NCI-H1105 treated with DMSO at 0.1 percent for 48 hours (cell line): ENCODE data around the gene CD101.

Experiments
- DNase-seq: peaks from one replicate; lab custom pipeline; 2025; lab: John Stamatoyannopoulos, UW

CD101 gene

GRCh38 chr1:116986421-116987255, 14.9 kb upstream of the CD101 start:
- DNase-seq = no peak

- DNase-seq = no peak
Observed at GRCh38 chr1:116987256-116987555, 14.4 kb upstream of the CD101 start.

DNA sequence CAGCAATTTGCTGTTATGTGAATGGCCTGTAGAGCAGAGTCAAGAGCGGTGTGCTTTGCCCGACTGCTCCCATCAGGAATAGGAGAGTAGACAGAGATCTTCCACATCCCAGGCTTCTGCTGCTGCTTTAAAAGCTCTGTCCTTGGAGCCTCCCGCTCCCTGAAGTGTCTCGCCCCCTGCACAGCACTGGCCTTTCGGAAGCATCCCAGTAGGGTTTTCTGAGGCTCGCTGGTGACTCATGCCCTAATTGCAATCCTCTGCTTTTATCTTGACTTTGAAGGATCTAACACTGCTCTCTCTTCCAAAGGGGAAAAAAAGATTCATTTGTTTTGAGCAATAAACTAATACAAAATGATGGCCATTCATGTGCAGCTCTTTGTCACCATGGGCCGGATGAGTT, 13.3 kb upstream of the CD101 start:
- no peak for DNase-seq

- no peak for DNase-seq
Observed at GRCh38 chr1:116988908-116989307, 12.7 kb upstream of the CD101 start.

DNA sequence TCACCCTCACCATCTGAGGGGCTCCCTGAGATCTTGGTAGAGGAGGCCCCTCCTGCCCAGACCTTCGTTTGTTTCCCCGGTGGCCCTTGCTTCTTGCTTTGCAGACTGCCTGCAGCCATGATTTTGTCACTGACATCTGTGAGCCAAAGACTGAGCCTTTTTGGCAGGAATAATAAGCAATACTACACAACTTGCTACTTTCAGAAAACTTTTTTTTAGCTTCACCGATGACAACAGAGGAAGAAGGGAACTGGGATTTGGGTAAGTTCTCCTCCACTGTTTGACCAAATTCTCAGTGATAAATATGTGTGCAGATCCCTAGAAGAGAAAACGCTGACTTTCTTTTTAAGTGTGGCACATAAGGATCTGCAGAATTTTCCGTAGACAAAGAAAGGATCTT, 11.7 kb upstream of the CD101 start:
- no peak for DNase-seq

DNA sequence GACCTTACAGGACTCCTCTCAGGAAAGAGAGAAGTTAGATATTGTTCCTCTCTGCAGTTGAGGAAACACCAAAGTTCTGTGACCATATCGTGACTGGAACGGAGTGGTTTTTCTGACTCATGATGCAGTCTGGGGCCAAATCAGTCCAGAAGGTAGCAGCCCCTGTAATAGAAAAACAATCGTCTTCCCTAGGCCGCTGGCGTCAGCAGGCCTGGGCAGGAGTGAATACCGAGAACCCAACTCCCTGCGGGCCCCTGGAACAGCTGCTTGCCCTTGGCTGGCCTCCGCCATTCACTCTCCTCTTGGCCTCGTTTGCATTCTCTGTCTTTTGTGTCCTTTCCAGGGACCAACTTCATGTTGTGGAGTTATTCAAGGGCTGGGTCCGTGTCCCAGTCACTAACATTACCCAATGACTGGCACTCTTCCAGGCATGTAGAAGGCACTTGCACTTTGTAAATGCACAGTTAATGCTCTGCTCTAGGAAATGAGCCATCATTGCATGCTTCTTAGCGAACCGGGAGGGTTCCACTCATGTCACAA, 10.9 kb upstream of the CD101 start:
- DNase-seq = no peak

DNA sequence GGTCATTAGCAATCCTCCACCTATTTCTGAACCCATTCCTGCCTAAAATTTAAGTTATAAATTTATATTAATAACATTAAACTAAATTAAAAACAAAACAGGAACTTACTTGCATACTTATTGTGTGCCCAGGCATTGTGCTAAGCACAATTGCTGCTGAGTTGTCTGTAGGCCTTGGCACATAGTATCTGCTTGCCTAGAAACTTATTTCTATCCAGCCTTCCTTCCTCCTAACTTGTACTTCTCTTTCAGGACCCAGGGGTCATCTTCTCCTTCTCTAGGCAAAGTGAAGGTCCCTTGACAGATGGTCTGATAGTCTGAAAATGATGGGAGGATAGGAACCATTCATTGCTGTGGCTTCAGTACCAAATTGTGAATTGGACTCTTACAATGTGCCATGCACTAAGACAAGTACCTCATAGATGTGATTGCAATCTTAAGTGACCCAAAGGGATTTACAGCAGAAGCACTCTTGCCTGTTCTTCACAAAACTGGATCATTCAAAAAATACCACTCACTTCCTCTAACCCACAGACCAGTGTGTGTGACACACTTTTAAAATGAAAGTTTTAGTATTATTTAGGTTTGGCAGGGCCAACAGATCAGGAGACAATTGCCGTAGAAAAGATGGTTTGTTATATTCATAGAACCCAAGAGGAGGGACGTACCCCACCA, 10.3 kb upstream of the CD101 start:
- DNase-seq = no peak

DNA sequence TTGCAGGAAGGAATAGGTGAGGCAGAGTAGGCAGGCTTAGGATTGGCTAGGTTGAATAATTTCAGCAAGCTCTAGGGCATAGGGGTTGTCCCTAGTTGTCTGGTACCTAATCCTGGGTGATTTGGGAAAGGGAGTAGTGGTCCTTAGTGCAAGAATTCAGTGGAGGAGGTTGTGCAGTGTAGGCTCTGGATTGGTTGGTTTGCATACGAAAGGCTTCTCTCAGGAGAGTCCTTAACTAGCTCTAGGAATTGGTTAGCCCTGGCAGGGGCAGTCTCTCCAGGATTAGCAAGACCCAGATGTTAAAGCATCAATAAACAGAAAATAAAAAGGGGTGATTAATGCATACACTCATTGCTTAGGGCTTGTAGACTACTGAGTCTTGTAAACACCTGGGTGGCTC, 9.6 kb upstream of the CD101 start:
- no peak for DNase-seq

GRCh38 chr1:116993286-116993685, 8.3 kb upstream of the CD101 start:
- DNase-seq = no peak

GRCh38 chr1:116994411-116994810, 7.1 kb upstream of the CD101 start:
- no peak for DNase-seq

- DNase-seq = no peak
Observed at GRCh38 chr1:116997066-116997465, 4.5 kb upstream of the CD101 start.

DNA sequence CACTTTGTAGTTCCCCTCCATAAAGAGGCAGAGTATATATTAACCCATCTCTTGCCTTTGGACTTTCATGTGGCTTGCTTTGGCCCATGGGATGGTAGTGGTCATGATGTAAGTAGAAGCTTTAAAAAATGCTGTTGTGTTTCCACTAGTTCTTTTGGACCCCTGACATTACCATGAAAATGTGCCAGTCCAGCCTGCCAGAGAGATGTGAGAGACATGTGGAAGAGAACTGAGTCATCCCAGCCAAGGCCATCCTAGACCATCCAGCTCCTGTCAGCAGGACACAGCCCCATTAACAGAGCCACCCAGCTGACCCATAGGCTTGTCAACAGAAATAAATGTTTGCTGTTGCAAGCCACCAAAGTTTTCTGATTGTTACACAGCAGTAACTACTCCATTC, 3.9 kb upstream of the CD101 start:
- DNase-seq = no peak

GRCh38 chr1:116999596-116999995, 2.0 kb upstream of the CD101 start:
- no peak for DNase-seq

GRCh38 chr1:117000142-117000541, 1.4 kb upstream of the CD101 start:
- DNase-seq = no peak

GRCh38 chr1:117003223-117003875, 1.8 kb downstream of the CD101 start:
- no peak for DNase-seq

- DNase-seq = no peak
Observed at GRCh38 chr1:117007719-117008013, 6.1 kb downstream of the CD101 start.

DNA sequence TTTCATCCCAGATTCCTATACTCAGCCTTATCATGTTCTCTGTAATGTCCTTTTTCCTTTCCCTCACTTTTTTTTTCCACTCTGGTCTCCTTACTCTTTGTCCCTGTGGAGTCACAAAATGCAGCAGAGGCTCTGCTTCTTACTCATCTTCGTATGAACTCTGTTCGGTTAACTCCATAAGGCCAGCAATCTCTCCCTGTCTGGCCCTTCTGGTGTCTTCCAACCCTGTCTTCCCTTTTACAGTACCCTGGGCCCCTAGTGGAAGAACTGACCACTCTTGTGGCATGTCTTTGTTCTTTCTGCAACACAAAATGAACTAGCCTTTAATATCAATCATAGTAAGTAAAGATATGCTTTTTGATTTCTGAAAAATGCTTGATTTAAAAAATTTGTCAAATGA, 7.1 kb downstream of the CD101 start:
- DNase-seq = no peak

DNA sequence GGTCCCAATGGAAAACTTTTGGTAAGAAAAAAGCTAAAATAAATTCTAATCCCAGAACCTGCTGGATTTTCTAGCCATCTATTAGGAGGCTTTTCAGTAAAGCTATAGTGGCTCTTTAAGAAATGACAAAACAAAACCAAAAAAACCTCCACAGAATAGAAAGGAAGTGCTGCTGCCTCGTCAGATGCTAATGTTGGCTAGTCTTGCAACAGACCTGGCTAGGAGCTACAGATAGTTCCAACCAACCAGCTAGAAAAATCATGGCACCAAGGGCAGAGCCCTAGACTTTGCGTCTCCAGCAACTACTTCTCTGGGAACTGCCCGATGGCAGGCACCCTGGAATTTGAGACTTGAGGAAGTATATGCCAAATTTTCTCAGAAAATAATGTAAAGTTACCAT, 7.6 kb downstream of the CD101 start:
- DNase-seq = no peak

- no peak for DNase-seq
Observed at GRCh38 chr1:117010310-117010969, 8.9 kb downstream of the CD101 start.

DNA sequence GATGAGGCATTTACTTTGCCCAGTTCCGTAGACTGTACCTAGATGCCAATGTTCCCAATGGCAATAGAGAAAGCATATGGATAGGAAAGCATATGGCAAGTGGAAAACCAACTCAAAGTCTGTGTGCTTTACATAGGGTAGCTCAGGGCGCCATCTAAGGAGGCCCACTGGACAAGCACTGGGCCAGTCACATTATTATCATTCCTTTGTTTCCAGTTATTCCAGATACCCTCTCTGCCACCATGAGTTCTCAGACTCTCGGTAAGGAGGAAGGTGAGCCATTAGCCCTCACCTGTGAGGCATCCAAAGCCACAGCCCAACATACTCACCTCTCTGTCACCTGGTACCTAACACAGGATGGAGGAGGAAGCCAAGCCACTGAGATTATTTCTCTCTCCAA, 9.8 kb downstream of the CD101 start:
- no peak for DNase-seq

- no peak for DNase-seq
Observed at GRCh38 chr1:117013309-117013858, 11.8 kb downstream of the CD101 start.

GRCh38 chr1:117014209-117014608, 12.6 kb downstream of the CD101 start:
- DNase-seq = no peak
